ENCODE data around the gene KRTAP5-2.

GRCh38 chr11:1644601-1645356 lies 46.7 kb upstream of the KRTAP5-2 start:
- no peak for TF ChIP-seq POLR2A (IDR thresholded peaks at IDR 0.05; ENCODE audit: low read length)
- no peak for TF ChIP-seq GATA1 (IDR thresholded peaks at IDR 0.05; ENCODE audit: low read depth, low read length)
